Common myeloid progenitor, CD34-positive (primary cell): ENCODE data around the gene EYA4.

Experiments
- CTCF ChIA-PET: fragments of 350-600 bp; sonication (Branson Sonifier 250); formaldehyde crosslinking; loops from one replicate; lab custom pipeline; 2021; ENCODE audit warnings: antibody characterized with exemption; lab: Charles Lee
- POLR2A ChIA-PET: fragments of 350-600 bp; sonication (Branson Sonifier 250); formaldehyde crosslinking; loops from one replicate; lab custom pipeline; 2021; ENCODE audit warnings: antibody characterized with exemption; lab: Charles Lee
- DNase-seq, 3 donors: peaks; one replicate each; pipeline versions ENCODE4 v3.0.0 to v3.0.0-alpha.2; 2013
- H3K27ac ChIP-seq, 2 experiments: 1 replicate in 1 of 2; 2 replicates in 1 of 2; pipeline ENCODE4 v1.7.0; 2013; ENCODE audit warnings: inconsistent platforms in 2 of 2, low read length in 2 of 2, mild to moderate bottlenecking in 2 of 2, low read depth in 1 of 2, moderate library complexity in 1 of 2; ENCODE audit not compliant: severe bottlenecking in 2 of 2, insufficient read depth in 1 of 2, poor library complexity in 1 of 2
- H3K27me3 ChIP-seq, 5 experiments: replicated peaks in 2 of 5; 1 replicate in 3 of 5; 2 replicates in 2 of 5; pipeline versions ENCODE4 v1.6.1 to v1.7.0; 2013; ENCODE audit warnings: low read length in 4 of 5, mild to moderate bottlenecking in 2 of 5, moderate library complexity in 2 of 5, inconsistent platforms in 1 of 5; ENCODE audit not compliant: insufficient read depth in 5 of 5, control insufficient read depth in 4 of 5
- H3K36me3 ChIP-seq, 4 experiments: 1 replicate in 2 of 4; 2 replicates in 2 of 4; pipeline versions ENCODE4 v1.6.1 to v1.7.0; 2013; ENCODE audit warnings: low read length in 3 of 4, control low read depth in 1 of 4, mild to moderate bottlenecking in 1 of 4; ENCODE audit not compliant: control insufficient read depth in 4 of 4, insufficient read depth in 4 of 4
- H3K4me1 ChIP-seq, 4 experiments: 1 replicate in 3 of 4; 2 replicates in 1 of 4; pipeline versions ENCODE4 v1.6.1 to v1.7.1; 2013; ENCODE audit warnings: low read length in 3 of 4, mild to moderate bottlenecking in 3 of 4, control low read depth in 1 of 4, inconsistent platforms in 1 of 4, moderate library complexity in 1 of 4; ENCODE audit not compliant: control insufficient read depth in 4 of 4, insufficient read depth in 4 of 4; ENCODE audit errors: control extremely low read depth in 1 of 4
- H3K4me3 ChIP-seq, 7 experiments: 1 replicate in 4 of 7; 2 replicates in 3 of 7; pipeline versions ENCODE4 v1.5.1 to v1.7.0; 2013; ENCODE audit warnings: mild to moderate bottlenecking in 7 of 7, low read length in 6 of 7, moderate library complexity in 6 of 7, inconsistent platforms in 2 of 7, low read depth in 2 of 7, control low read depth in 1 of 7; ENCODE audit not compliant: insufficient read depth in 4 of 7, control insufficient read depth in 1 of 7; ENCODE audit errors: extremely low read depth in 1 of 7
- H3K9me3 ChIP-seq, 5 experiments: 1 replicate in 4 of 5; 2 replicates in 1 of 5; pipeline versions ENCODE4 v1.6.1 to v1.7.1; 2013; ENCODE audit warnings: low read length in 4 of 5, mild to moderate bottlenecking in 2 of 5, inconsistent platforms in 1 of 5, low read depth in 1 of 5, moderate library complexity in 1 of 5; ENCODE audit not compliant: control insufficient read depth in 4 of 5, insufficient read depth in 2 of 5; ENCODE audit errors: control extremely low read depth in 1 of 5
- WGBS: methylation state at CpG from one replicate; pipeline ENCODE4 v1.1.5; 2013; ENCODE audit not compliant: insufficient coverage; 5-methylcytosine and 5-hydroxymethylcytosine counted together

The EYA4 gene

DNA sequence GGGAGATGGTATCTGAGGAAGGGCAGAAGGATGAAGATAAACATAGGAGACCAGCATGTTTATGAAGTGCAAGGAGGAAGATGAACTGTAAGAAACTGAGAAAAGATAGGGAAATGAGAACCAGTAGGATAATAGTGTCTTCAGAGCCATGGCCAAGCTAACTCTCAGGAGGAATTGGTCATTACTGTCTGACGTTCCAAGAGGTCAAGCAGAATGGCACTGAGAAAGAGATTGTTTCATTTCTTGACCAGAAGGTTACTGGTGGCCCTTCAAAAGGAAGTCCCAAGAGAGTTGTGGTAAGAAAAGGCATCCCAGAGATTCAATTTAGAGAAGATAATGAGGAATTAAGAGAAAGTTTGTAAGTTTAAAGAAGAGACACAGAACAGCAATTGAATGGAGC, 47.5 kb downstream of the EYA4 start:
- DNase-seq: no peak
- ChIA-PET CTCF (no interaction called here), POLR2A (no interaction called here)
- H3K4me1 ChIP-seq: no peaks in the 10 kb centered on the region
- H3K27ac ChIP-seq: no peak overlapping the region
- peaks cover 0 to 2% (median 0%) of the 10 kb centered on the region in 5 experiments for H3K27me3 ChIP-seq
- WGBS: 80% methylated on average over 1 of the region's 1 CpG
- no peak overlapping the region for H3K4me3 ChIP-seq
- no peaks in the 10 kb centered on the region for H3K36me3 ChIP-seq
- no peaks in the 10 kb centered on the region for H3K9me3 ChIP-seq

DNA sequence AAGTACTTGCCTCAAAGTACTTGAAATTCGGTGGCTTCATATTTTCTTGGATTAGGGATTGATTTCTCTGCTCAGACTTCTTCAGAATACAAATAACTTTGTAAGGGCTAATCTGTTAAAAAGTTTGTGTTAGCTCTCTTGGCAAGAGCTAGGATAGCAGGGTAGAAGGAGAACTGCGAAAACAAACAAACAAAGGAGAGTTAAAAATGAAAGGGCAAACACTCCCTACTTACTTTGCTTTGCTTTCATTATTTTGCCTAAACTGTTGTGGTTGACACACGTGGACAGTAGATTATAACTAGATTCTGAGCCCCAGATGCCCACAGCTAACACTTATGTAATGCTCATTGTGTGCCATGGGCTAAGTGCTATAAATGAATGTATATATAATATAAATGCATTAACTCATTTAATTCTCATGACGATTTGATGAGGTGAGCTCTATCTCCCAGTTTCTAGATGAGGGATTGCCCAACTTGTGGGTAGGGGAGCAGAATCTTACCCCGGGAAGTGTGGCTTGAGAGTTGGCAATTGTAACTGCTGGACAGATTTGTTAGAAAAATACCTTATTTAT, 48.7 kb downstream of the EYA4 start:
- Histone ChIP-seq H3K4me3 (no peak overlapping the region), H3K27ac (no peak overlapping the region), H3K9me3 (no peaks in the 10 kb centered on the region), H3K36me3 (no peaks in the 10 kb centered on the region), H3K4me1 (no peaks in the 10 kb centered on the region), H3K27me3 (peaks cover 0 to 2% (median 0%) of the 10 kb centered on the region in 5 experiments)
- CTCF ChIA-PET: no interaction called here
- DNase-seq: no peak
- 100% methylated on average over 1 of the region's 5 CpGs for WGBS
- POLR2A ChIA-PET: no interaction called here

GRCh38 chr6:133290930-133291329, 49.8 kb downstream of the EYA4 start:
- Histone ChIP-seq H3K4me1 (no peaks in the 10 kb centered on the region), H3K36me3 (no peaks in the 10 kb centered on the region), H3K27me3 (peaks cover 0 to 3% (median under 1%) of the 10 kb centered on the region in 5 experiments), H3K27ac (no peak overlapping the region), H3K4me3 (no peak overlapping the region), H3K9me3 (no peaks in the 10 kb centered on the region)
- ChIA-PET CTCF (interaction anchor here (0.9 kb wide), 1 partner anchor 31 kb away, joined by 3 read pairs; no protein-coding TSS in a partner anchor), POLR2A (no interaction called here)
- no CpG with 5 or more reads among the region's 1 CpG for WGBS
- no peak for DNase-seq

DNA sequence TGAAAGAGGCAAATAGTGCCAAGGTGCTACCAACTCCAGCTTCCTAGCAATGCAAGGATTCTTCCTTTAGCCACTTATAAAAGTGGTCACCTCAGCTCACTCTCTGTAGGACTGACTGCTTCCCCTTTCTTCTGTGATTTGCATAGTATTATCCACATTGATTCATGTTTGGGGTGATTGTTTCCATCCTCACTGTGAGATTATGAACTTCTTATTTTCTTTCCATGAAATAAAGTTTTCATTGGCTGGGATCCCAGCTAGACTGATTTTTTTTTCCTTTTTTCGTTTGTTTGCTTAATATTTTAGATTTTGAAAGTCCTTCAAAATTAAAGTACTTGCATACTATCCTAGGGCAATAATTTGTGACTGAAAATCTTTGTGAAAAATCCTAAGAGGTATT, 50.5 kb downstream of the EYA4 start:
- no peak overlapping the region for H3K4me3 ChIP-seq
- no peaks in the 10 kb centered on the region for H3K36me3 ChIP-seq
- H3K4me1 ChIP-seq: no peaks in the 10 kb centered on the region
- POLR2A ChIA-PET: no interaction called here
- H3K27ac ChIP-seq: no peak overlapping the region
- no peak for DNase-seq
- CTCF ChIA-PET: interaction anchor here (0.9 kb wide), 1 partner anchor 30 kb away, joined by 3 read pairs; no protein-coding TSS in a partner anchor
- peaks cover 0 to 3% (median 2%) of the 10 kb centered on the region in 5 experiments for H3K27me3 ChIP-seq
- H3K9me3 ChIP-seq: no peaks in the 10 kb centered on the region
- no CpG with 5 or more reads among the region's 1 CpG for WGBS

GRCh38 chr6:133297657-133298056, 56.5 kb downstream of the EYA4 start:
- no CpG with 5 or more reads among the region's 2 CpGs for WGBS
- POLR2A ChIA-PET: no interaction called here
- no peak for DNase-seq
- Histone ChIP-seq H3K9me3 (no peaks in the 10 kb centered on the region), H3K27ac (no peak overlapping the region), H3K27me3 (peaks cover 0 to 4% (median 3%) of the 10 kb centered on the region in 5 experiments), H3K4me1 (no peaks in the 10 kb centered on the region), H3K4me3 (no peak overlapping the region), H3K36me3 (no peaks in the 10 kb centered on the region)
- CTCF ChIA-PET: no interaction called here

DNA sequence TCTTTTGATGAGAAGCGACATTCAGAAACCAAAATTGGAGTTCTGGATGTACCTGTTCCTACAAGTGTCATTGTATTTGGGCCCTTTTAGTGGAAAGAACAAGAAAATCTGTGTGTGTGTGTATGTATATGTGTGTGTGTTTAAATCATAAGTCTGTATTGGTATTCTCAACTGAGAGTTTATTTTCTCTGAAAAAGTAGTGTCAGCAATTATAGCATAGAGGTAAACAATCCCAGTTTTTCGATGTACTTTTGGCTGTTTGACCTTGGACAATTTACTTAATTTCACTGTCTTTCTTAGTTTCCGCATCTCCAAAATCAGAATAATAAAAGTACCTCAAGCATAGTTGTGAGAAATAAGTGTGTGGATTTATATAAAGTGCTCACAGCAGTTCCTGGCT, 57.2 kb downstream of the EYA4 start:
- ChIA-PET CTCF (no interaction called here), POLR2A (no interaction called here)
- no peaks in the 10 kb centered on the region for H3K36me3 ChIP-seq
- H3K9me3 ChIP-seq: no peaks in the 10 kb centered on the region
- H3K4me3 ChIP-seq: no peak overlapping the region
- DNase-seq: no peak
- H3K27ac ChIP-seq: no peak overlapping the region
- 100% methylated on average over 1 of the region's 3 CpGs for WGBS
- H3K4me1 ChIP-seq: no peaks in the 10 kb centered on the region
- H3K27me3 ChIP-seq: peaks cover 0 to 4% (median 3%) of the 10 kb centered on the region in 5 experiments

- H3K27ac ChIP-seq: no peak overlapping the region
- no peak overlapping the region for H3K4me3 ChIP-seq
- WGBS: 100% methylated on average over 3 of the region's 4 CpGs
- no peaks in the 10 kb centered on the region for H3K36me3 ChIP-seq
- no peak for DNase-seq
- POLR2A ChIA-PET: no interaction called here
- no peaks in the 10 kb centered on the region for H3K4me1 ChIP-seq
- no peaks in the 10 kb centered on the region for H3K9me3 ChIP-seq
- peaks cover 0 to 4% (median 3%) of the 10 kb centered on the region in 5 experiments for H3K27me3 ChIP-seq
- CTCF ChIA-PET: interaction anchor here (1.0 kb wide), 1 partner anchor 12 kb away, joined by 3 read pairs; no protein-coding TSS in a partner anchor
These were observed 57.6 kb downstream of the EYA4 start for GRCh38 chr6:133298801-133299200.
